Measurements from ENCODE around the gene EHD3. TPM values are rescaled to one million over a fixed set of nuclear protein-coding genes. Genes with fewer than 3 reads are reported as not detected.

Gene EHD3
- total RNA-seq, 1 donor from 2014 or later = 5.6 TPM

- DNase-seq (ENCODE audit: low read depth) = peak; percentile 41
These were observed 1.6 kb downstream of the EHD3 start for GRCh38 chr2:31235504-31235902.

DNA sequence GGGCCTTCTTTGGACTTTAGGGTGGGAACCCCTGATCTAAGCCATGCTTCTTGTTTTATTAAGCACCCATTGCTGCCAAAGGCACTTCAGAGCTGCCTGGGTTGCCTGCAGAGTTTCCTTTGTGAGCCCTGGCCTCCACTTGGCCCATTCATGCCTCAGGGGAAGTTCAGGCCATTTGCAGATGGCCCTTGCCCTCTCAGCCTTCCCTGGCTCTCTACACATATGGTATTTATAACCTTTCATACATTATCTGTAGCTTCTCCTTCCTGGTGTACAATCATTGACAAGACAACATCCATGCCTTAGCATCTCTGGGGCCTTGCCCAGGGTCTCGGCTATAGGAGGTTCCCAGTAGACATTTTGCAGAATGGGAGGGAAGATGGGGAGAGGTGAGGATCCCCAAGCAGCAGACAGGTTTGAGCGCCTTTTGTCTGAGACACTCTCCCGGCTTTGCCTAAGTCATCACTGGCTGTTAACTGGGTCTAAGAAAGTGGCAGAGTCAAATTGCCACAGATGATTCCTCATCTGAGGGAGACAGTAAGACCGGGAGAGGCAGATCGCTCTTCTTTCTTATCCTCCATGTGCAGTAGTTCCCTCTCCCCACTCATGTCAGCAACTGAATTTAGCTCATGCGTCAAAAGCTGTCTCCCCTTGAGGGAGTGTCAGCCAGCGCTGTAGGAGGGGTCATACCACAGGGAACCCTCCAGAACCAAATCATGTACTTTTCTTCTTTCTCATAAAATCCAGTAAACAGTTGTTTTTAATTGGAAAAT lies 2.7 kb downstream of the EHD3 start:
- no peak for DNase-seq (ENCODE audit: low read depth)

DNA sequence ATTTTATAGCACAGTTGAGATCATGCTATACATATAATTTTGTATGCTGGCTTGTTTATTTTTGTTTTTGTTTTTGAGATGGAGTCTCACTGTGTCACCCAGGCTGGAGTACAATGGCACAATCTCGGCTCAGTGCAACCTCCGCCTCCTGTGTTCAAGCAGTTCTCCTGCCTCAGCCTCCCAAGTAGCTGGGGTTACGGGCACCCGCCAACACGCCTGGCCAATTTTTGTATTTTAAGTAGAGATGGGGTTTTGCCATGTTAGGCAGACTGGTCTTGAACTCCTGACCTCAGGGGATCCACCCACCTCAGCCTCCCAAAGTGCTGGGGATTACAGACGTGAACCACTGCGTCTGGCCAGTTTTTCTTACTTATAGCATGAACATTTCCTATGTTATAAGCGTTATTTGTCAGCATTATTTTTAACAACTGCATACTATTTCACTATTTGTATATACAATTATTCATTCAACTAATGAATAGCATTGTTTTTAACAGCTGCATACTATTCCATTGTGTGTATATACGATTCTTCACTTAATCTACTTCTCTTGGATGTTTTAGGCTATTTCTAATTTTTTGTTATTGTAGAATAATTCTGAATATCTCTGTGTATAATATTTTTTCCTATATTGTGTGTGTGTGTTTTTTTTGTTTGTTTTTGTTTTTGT lies 3.5 kb downstream of the EHD3 start:
- no peak for DNase-seq (ENCODE audit: low read depth)

GRCh38 chr2:31238126-31238905 lies 4.4 kb downstream of the EHD3 start:
- DNase-seq (ENCODE audit: low read depth) = no peak

DNA sequence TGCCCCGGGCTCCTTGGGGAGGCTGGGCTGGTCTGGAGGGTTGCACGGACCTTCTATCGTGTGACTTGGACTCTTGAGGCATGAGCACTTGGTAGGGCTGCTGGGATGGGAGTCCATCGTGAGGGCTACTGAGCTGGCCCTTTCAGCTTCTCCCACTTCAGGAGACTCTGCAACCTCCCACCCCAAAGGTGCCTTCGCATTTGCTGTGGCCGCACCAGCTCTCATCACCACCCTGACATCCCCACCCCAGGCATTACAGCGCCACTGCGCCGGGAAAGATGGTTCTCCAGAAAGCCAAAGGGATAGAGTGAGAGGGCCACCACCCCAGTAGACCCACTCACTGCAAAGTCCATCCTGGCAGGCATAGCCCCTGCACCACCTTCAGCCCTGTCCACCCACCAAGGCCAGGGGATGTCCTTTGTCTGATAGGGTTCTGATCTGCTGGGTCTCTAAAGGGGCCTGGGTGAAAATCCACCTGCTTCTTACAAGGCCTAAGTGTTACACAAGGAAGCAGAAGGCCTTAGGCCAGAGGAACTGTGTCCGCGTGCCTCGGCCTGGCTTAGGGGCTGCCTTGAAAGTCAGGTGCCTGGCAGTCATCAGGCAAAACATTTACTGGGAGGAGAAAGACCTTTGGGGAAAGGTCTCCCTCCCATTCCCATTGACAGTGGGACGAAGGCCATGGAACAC lies 5.1 kb downstream of the EHD3 start:
- DNase-seq (ENCODE audit: low read depth) = no peak

- DNase-seq (ENCODE audit: low read depth) = peak; percentile 74
These were observed 5.7 kb downstream of the EHD3 start for GRCh38 chr2:31239593-31240177.

GRCh38 chr2:31240381-31241365 lies 6.7 kb downstream of the EHD3 start:
- DNase-seq (ENCODE audit: low read depth) = peak; percentile 62

- DNase-seq (ENCODE audit: low read depth) = peak; percentile 63
These were observed 7.8 kb downstream of the EHD3 start for GRCh38 chr2:31241625-31242270.

- no peak for DNase-seq (ENCODE audit: low read depth)
These were observed 9.1 kb downstream of the EHD3 start for GRCh38 chr2:31243053-31243452.

DNA sequence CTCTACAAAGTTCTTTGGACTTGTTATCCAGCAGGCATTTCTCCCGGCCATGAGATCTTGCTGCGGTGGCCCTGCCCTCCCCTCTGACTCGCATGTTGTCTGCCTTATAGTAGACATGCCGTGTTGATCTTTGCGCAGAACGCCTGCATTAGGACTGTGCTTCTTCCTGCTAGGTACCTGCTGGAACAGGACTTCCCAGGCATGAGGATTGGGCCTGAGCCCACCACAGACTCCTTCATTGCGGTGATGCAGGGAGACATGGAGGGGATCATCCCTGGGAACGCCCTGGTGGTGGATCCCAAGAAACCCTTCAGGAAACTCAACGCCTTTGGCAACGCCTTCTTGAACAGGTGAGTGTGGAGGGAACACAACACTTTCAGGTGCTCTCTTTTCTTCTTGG lies 10.1 kb downstream of the EHD3 start:
- no peak for DNase-seq (ENCODE audit: low read depth)

- no peak for DNase-seq (ENCODE audit: low read depth)
These were observed 12.4 kb downstream of the EHD3 start for GRCh38 chr2:31246184-31246852.

DNA sequence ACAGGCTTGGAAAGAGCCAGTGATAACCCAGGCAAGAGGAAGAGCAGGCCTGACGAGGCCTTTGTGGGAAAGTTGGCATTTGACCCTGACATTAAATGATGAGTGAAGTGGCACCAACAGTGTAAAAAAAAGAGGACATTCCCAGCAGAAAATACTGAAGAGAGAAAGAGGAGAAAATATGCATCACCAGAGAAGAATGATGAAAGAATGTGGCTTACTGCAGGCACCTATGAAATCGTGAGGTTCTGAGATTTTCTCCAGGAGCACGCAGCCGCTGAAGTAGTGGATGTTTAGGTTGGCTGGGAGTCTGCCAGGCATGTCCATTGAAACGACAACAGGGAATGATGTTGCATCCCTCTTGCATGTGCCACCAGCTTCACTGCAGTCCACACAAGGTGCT lies 13.8 kb downstream of the EHD3 start:
- DNase-seq (ENCODE audit: low read depth) = no peak

DNA sequence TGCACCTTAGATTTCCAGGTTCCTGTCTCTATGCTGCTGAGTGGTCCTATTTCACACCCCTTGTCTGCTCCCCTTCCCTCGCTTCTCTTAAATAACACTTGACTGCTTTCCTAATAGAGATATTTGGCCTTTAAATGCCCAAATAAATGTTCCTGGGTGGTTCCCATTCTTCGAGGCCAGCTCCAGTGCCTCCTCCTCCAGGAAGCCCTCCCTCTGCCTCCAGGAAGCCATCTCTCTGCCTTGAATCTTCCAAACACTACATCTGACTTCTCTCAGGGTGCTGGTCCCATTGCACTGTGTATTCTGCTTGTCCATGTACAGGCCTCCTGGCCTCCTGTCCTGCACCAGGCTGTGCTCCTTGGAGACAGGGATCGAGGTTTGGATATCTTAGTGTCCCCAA lies 14.2 kb downstream of the EHD3 start:
- no peak for DNase-seq (ENCODE audit: low read depth)

GRCh38 chr2:31249009-31249690 lies 15.2 kb downstream of the EHD3 start:
- no peak for DNase-seq (ENCODE audit: low read depth)

DNA sequence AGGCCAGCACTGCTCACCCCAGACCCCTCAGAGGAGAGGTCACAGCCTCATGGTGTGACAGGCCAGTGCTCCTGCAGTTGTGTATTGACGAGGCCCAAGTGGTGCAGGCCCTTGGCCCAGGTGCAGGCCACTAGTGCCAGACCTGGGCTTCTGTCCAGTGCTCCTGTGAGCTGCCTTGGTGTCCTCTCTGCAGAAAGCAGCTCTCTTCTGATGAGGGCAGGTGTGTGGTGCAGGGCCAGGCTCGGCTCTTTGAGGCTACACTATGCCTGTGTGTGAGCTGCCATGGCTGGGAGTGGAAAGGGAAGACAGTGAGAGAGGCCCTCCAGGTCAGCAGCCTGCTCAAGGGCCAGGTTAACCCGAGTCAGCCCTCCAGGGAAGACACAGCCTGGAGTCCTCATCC lies 17.1 kb downstream of the EHD3 start:
- DNase-seq (ENCODE audit: low read depth) = no peak

- no peak for DNase-seq (ENCODE audit: low read depth)
These were observed 17.9 kb downstream of the EHD3 start for GRCh38 chr2:31251851-31252250.

DNA sequence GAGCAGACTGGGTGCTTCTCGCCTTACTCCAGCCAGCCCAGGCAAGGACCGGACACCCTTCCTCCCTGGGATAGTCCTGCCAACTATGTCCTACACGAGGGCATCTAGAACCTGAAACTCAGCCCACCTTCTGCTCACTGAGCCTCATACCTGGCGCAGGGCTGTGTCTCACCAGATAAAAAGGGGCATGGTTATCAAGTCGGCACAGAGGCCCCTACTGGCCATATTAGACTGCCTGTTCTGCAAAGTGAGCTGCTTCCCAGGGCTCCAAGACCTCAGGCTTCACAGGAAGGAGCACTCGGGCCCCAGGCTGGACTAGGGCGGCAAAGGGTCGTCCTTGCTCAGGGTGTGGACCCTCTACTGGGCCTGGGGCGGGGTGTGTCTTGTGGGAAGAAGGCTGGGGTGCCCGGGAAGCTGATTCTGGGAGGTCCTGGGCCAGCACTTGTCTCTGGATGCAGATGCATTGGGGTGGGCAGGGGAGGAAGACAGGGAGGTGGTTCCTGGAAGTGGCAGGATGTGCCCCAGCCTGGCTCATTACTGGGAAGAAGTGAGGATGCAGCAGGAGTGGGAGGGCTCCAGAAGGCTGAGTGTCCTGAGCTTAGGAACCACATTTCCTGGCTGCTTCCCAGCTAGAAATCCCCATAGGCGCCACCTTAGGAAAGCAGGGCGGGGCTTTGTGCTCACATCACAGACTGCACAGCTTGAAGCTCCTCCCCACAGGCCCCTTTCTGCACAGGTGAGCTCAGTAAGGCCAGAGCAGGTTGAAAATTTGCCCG lies 19.6 kb downstream of the EHD3 start:
- DNase-seq (ENCODE audit: low read depth) = no peak
